HAP-1 (cell line): ENCODE results near the gene SETMAR.

ENCODE experiments used
- DNase-seq, 2 experiments: peaks; one replicate each; pipeline ENCODE4 v3.0.0-alpha.2; 2016 to 2020; ENCODE audit warnings: low spot score in 2 of 2
- H3K27me3 ChIP-seq: fragments of 250-450 bp; sonication (Bioruptor Pico); 2 replicates; pipeline ENCODE4 v1.5.1; 2020; ENCODE audit warnings: low read depth, mild to moderate bottlenecking, moderate library complexity
- H3K36me3 ChIP-seq: fragments of 250-450 bp; sonication (Bioruptor Pico); replicated peaks from 2 replicates; pipeline ENCODE4 v1.5.1; 2020; ENCODE audit warnings: mild to moderate bottlenecking
- H3K4me1 ChIP-seq: fragments of 250-450 bp; sonication (Bioruptor Pico); 2 replicates; pipeline ENCODE4 v1.5.1; 2020; ENCODE audit warnings: mild to moderate bottlenecking
- H3K4me3 ChIP-seq: fragments of 250-450 bp; sonication (Bioruptor Pico); 2 replicates; pipeline ENCODE4 v1.5.1; 2020; ENCODE audit warnings: mild to moderate bottlenecking, moderate library complexity
- H3K9me3 ChIP-seq: fragments of 250-450 bp; sonication (Bioruptor Pico); 2 replicates; pipeline ENCODE4 v1.5.1; 2020; ENCODE audit warnings: mild to moderate bottlenecking, moderate library complexity
- in situ Hi-C: fragments of 300-500 bp; cut with MboI; formaldehyde crosslinking; loops from 3 replicates; pipeline ENCODE4 v1.14.3; 2020; ENCODE audit warnings: low sequenced_read_pairs, inconsistent platforms, mixed read lengths

SETMAR gene

GRCh38 chr3:4343258-4343657 is 40.1 kb downstream of the SETMAR start:
- DNase-seq: no peak
- in situ Hi-C loops: no loop called here
- Histone ChIP-seq H3K36me3 (no peaks in the 10 kb centered on the region), H3K4me3 (no peak overlapping the region), H3K27me3 (no peaks in the 10 kb centered on the region), H3K4me1 (peaks cover 26% of the 10 kb centered on the region), H3K9me3 (no peaks in the 10 kb centered on the region)

DNA sequence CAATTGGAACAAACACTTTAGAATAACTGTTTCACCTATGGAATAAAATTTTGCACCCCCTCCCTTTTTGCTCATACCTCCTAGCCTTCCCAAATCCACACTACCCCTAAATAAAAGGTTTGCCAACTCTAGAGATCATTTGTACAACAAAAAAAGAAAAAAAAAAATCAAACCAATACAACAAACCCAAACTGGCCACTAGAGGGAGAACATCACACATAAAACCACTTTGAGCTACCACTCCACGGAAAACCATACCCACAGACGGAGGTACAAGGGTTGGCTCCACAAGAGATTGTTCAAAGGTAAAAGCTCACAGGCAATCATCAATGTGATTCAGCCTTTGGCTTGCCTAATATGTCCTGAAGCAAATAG is 47.6 kb downstream of the SETMAR start:
- in situ Hi-C loops: loop anchor here (10.0 kb wide), 1 partner anchor 284 kb away; no protein-coding TSS in a partner anchor
- Histone ChIP-seq H3K4me3 (no peak overlapping the region), H3K36me3 (no peaks in the 10 kb centered on the region), H3K4me1 (peaks cover 10% of the 10 kb centered on the region), H3K9me3 (no peaks in the 10 kb centered on the region), H3K27me3 (no peaks in the 10 kb centered on the region)
- peak; percentile 42 to 46 for DNase-seq

GRCh38 chr3:4351164-4351855 is 48.1 kb downstream of the SETMAR start:
- H3K4me3 ChIP-seq: no peak overlapping the region
- DNase-seq: no peak
- H3K9me3 ChIP-seq: no peaks in the 10 kb centered on the region
- H3K27me3 ChIP-seq: no peaks in the 10 kb centered on the region
- H3K36me3 ChIP-seq: no peaks in the 10 kb centered on the region
- in situ Hi-C loops: loop anchor here (10.0 kb wide), 1 partner anchor 283 kb away; no protein-coding TSS in a partner anchor
- H3K4me1 ChIP-seq: peaks cover 10% of the 10 kb centered on the region

DNA sequence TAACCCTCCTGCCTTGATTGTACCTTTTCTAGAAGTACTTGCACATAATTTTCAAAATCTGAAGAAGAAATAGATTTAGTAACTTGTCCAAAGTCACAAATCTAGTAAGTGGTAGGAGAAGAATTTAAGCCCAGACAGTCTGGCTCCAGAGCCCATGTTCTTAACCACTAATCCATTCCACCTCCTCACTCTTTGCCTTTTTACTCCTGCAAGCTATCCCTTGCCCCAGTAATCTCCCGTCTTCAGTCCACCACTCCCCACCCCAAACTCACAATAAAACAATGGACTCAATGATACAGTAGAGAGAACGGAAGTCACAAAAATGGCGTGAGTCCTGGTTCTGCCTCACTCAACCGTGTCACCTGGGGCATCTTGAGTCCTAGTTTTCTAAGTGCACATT is 48.7 kb downstream of the SETMAR start:
- Histone ChIP-seq H3K27me3 (no peaks in the 10 kb centered on the region), H3K36me3 (no peaks in the 10 kb centered on the region), H3K9me3 (no peaks in the 10 kb centered on the region), H3K4me3 (no peak overlapping the region), H3K4me1 (peaks cover 10% of the 10 kb centered on the region)
- in situ Hi-C loops: loop anchor here (10.0 kb wide), 1 partner anchor 283 kb away; no protein-coding TSS in a partner anchor
- DNase-seq: no peak

DNA sequence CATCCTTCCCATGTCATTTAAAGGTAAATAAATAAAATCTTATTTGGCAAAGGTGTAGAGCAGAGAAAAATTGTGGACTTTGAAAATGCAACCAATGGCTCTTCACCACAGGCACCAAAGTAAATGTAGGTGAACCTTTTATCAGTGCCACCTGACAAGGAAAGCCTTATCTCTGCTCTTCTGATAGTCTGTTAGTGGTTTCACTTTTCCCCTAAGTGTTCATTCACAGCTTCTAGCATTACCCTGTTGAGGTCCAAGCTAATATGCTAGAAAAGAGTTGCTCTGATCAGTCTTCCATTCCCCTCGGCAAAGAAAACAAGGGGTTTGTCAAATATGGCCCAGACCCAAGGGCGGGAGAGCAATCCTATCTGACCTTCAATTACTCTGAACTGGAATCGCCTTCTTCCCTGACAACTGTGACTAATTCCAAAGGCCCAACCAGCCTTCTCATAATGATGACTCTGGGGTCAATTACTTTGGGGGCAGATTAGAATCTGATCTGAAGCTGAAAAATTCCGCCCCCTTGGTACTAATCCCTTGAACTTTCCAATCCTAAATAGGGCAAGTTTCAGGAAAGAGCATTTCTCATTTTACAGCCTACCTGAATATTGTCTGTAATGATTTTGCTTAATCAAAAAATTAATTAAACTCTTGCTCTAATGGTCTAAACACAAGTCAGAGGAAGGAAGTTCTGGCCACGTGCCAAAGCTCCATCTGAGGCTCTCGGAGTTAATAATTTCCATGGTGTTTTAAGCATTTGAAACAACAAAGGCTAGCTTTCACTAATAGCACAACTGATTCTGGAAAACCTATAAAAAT is 52.4 kb downstream of the SETMAR start:
- peaks cover 10% of the 10 kb centered on the region for H3K4me1 ChIP-seq
- H3K36me3 ChIP-seq: no peaks in the 10 kb centered on the region
- in situ Hi-C loops: loop anchor here (10.0 kb wide), 1 partner anchor 279 kb away; no protein-coding TSS in a partner anchor
- H3K9me3 ChIP-seq: no peaks in the 10 kb centered on the region
- no peak for DNase-seq
- H3K27me3 ChIP-seq: no peaks in the 10 kb centered on the region
- no peak overlapping the region for H3K4me3 ChIP-seq

GRCh38 chr3:4356220-4356540 is 53.0 kb downstream of the SETMAR start:
- Histone ChIP-seq H3K36me3 (no peaks in the 10 kb centered on the region), H3K9me3 (no peaks in the 10 kb centered on the region), H3K4me1 (peaks cover 6% of the 10 kb centered on the region), H3K4me3 (no peak overlapping the region), H3K27me3 (no peaks in the 10 kb centered on the region)
- in situ Hi-C loops: loop anchor here (10.0 kb wide), 1 partner anchor 279 kb away; no protein-coding TSS in a partner anchor
- DNase-seq: no peak

GRCh38 chr3:4356546-4357410 is 53.6 kb downstream of the SETMAR start:
- no peak for DNase-seq
- in situ Hi-C loops: loop anchor here (10.0 kb wide), 1 partner anchor 278 kb away; no protein-coding TSS in a partner anchor
- Histone ChIP-seq H3K9me3 (no peaks in the 10 kb centered on the region), H3K36me3 (no peaks in the 10 kb centered on the region), H3K27me3 (no peaks in the 10 kb centered on the region), H3K4me1 (peaks cover under 1% of the 10 kb centered on the region; the same call in 1 of the 2 replicates), H3K4me3 (no peak overlapping the region)

DNA sequence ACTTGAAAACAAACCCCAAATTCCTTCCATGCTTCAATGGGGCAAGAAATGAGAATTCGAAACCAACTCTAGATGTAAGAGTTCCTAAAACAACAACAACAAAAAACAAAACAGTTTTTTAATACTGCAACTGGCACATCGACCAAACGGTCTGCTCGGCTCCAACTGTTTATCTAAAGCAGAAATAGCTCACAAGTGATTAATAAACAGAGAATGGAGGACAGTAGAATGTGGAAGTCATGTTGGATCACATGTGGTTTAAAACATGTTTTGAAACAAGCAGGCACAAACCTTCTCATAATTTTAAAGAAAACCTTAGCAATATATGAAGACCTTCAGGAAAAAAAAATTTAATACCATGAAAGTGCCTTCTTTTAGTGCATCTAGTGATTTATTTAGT is 55.1 kb downstream of the SETMAR start:
- H3K27me3 ChIP-seq: no peaks in the 10 kb centered on the region
- DNase-seq: no peak
- no peaks in the 10 kb centered on the region for H3K36me3 ChIP-seq
- H3K4me1 ChIP-seq: no peaks in the 10 kb centered on the region
- no peak overlapping the region for H3K4me3 ChIP-seq
- no peaks in the 10 kb centered on the region for H3K9me3 ChIP-seq
- in situ Hi-C loops: loop anchor here (10.0 kb wide), 1 partner anchor 277 kb away; no protein-coding TSS in a partner anchor

DNA sequence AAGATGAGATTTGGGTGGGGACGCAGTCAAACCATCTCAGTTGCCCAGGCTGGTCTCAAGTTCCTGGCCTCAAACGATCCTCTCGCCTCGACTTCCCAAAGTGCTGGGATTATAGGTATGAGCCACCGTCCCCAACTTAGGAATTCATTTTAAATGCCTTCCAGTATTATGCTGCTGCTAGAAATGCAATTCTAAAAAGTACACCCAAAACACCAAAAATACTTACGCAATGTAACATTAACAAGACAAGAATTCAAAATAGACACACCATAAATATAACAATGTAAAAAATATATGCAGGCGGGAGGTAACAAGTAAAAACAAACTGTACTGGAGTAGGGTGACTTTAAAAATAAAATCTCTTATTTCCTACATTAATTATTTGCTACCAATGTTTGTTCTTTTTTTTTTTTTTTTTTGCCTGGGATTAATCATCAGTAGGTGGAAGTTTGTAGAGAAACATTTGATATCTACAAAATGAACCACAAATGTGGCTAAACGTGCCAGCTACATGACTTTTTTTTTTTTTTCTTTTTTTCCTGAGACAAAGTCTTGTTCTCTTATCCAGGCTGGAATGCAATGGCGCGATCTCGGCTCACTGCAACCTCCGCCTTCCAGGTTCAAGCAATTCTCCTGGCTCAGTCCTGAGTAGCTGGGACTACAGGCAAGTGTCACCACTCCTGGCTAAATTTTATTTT is 56.8 kb downstream of the SETMAR start:
- Histone ChIP-seq H3K4me1 (no peaks in the 10 kb centered on the region), H3K27me3 (no peaks in the 10 kb centered on the region), H3K9me3 (no peaks in the 10 kb centered on the region), H3K4me3 (no peak overlapping the region), H3K36me3 (no peaks in the 10 kb centered on the region)
- DNase-seq: no peak
- in situ Hi-C loops: loop anchor here (10.0 kb wide), 1 partner anchor 275 kb away; no protein-coding TSS in a partner anchor

GRCh38 chr3:4360817-4361216 is 57.6 kb downstream of the SETMAR start:
- Histone ChIP-seq H3K27me3 (no peaks in the 10 kb centered on the region), H3K9me3 (no peaks in the 10 kb centered on the region), H3K4me3 (no peak overlapping the region), H3K36me3 (no peaks in the 10 kb centered on the region), H3K4me1 (no peaks in the 10 kb centered on the region)
- in situ Hi-C loops: no loop called here
- DNase-seq: no peak

DNA sequence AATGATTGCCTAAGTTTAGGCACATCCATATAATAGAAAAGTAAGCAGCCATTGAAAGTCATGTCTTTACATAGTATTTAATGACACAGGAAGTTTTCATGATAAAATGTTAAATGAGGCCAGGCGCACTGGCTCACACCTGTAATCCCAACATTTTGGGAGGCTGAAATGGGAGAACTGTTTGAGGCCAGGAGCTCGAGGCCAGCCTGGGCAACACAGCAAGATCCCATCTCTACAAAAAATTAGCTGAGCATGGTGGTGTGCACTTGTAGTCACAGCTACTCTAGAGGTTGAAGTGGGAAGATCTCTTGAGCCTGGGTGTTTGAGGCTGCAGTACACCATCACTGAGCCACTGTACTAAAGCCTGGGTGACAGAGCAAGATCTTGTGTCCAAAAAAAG is 59.4 kb downstream of the SETMAR start:
- Histone ChIP-seq H3K9me3 (no peaks in the 10 kb centered on the region), H3K36me3 (no peaks in the 10 kb centered on the region), H3K4me1 (no peaks in the 10 kb centered on the region), H3K4me3 (no peak overlapping the region), H3K27me3 (no peaks in the 10 kb centered on the region)
- in situ Hi-C loops: no loop called here
- DNase-seq: no peak
